NB4 (cell line): Measurements from ENCODE around the gene TLE3.

Experiments
- MAX ChIP-seq: IDR thresholded peaks from 2 replicates; pipeline ENCODE4 v1.6.1; 2011; ENCODE audit warnings: low read depth, low read length
- POLR2A ChIP-seq: IDR thresholded peaks from 2 replicates; pipeline ENCODE4 v1.6.1; 2011; ENCODE audit warnings: mild to moderate bottlenecking; ENCODE audit not compliant: insufficient read length; ENCODE audit errors: extremely low read depth
- TF ChIP-seq, protein P1 (sequence below): IDR thresholded peaks from one replicate; pipeline ENCODE4 v1.5.1; 2012; ENCODE audit warnings: low read depth, low read length

DNA sequence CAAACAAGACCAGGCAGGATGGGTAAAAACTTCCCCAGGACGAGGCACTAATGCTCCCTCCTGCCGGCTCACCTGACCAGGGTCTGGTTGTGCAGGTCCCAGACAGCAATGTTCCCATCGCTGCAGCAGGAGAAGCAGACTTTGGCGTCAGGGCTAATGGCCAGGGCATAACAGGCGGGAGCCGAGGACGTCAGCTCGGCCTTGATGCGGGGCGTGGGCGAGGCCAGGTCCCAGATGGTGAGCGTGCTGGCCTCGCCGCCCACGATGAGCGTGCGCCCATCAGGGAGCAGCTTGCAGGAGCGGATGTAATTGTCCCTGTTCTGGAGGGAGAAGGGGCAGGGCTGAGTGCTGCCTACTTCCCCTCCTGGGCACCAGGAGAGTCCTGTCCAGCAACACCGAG lies 43.4 kb downstream of the TLE3 start:
- no peak for TF ChIP-seq POLR2A
- TF ChIP-seq, protein P1, sequence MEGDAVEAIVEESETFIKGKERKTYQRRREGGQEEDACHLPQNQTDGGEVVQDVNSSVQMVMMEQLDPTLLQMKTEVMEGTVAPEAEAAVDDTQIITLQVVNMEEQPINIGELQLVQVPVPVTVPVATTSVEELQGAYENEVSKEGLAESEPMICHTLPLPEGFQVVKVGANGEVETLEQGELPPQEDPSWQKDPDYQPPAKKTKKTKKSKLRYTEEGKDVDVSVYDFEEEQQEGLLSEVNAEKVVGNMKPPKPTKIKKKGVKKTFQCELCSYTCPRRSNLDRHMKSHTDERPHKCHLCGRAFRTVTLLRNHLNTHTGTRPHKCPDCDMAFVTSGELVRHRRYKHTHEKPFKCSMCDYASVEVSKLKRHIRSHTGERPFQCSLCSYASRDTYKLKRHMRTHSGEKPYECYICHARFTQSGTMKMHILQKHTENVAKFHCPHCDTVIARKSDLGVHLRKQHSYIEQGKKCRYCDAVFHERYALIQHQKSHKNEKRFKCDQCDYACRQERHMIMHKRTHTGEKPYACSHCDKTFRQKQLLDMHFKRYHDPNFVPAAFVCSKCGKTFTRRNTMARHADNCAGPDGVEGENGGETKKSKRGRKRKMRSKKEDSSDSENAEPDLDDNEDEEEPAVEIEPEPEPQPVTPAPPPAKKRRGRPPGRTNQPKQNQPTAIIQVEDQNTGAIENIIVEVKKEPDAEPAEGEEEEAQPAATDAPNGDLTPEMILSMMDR: no peak
- no peak for TF ChIP-seq MAX
